ENCODE measurements around the gene CARD11. TPM values are rescaled to one million over a fixed set of nuclear protein-coding genes. Genes with fewer than 3 reads are reported as not detected.

Gene CARD11
- total and polyA plus RNA-seq, 2 experiments from 2014 or later, result 17.7 to 29.0 TPM

GRCh38 chr7:3028071-3028757 is 15.5 kb downstream of the CARD11 start (continued):
- no peak for TF ChIP-seq CTCF (conservative IDR thresholded peaks at IDR 0.05; ENCODE audit: low read depth in 2 of 2)
- TF ChIP-seq POLR2AphosphoS5 (IDR thresholded peaks at IDR 0.05; ENCODE audit: low read depth), result no peak
- no peak for TF ChIP-seq NANOG (IDR thresholded peaks at IDR 0.05; ENCODE audit: borderline replicate concordance)
- TF ChIP-seq JUNB (IDR thresholded peaks at IDR 0.05; ENCODE audit: unreplicated experiment), result no peak
- no peak for TF ChIP-seq EZH2 (IDR thresholded peaks at IDR 0.05; ENCODE audit: low read depth, unreplicated experiment)
- TF ChIP-seq ZNF462 (CRISPR knock-in tag; IDR thresholded peaks at IDR 0.05), result no peak
- no peak for TF ChIP-seq ZNF331 (CRISPR knock-in tag; IDR thresholded peaks at IDR 0.05; ENCODE audit: low read depth)
